Sigmoid colon (tissue), 4 donors: Measurements from ENCODE around the gene RAB39A.

Experiments used
- CTCF ChIP-seq, 4 experiments: fragments of 450-650 bp in 3 of 4; fragments of 200-600 bp in 1 of 4; IDR thresholded peaks; one replicate each; pipeline ENCODE4 v1.5.1; 2016 to 2019; ENCODE audit warnings: antibody characterized with exemption in 4 of 4, mild to moderate bottlenecking in 3 of 4, moderate library complexity in 2 of 4
- POLR2AphosphoS5 ChIP-seq, 4 donors: sonication (generic); formaldehyde crosslinking; IDR thresholded peaks; one replicate each; pipeline ENCODE4 v1.6.1; 2017; ENCODE audit warnings: antibody characterized with exemption in 4 of 4

- TF ChIP-seq CTCF (IDR thresholded peaks at IDR 0.05) (no peak), POLR2AphosphoS5 (IDR thresholded peaks at IDR 0.05) (no peak)
Measured at GRCh38 chr11:108009497-108010370, 81.5 kb downstream of the RAB39A start.
